Tibial nerve (tissue), 4 donors: Measurements from ENCODE around the gene ANGPTL2.

Experiments
- CTCF ChIP-seq, 5 experiments: fragments of 200-600 bp in 3 of 5; fragments of 450-650 bp in 2 of 5; sonication (generic) in 3 of 5; IDR thresholded peaks; one replicate each; pipeline ENCODE4 v1.5.1; 2016 to 2019; ENCODE audit warnings: antibody characterized with exemption in 5 of 5, mild to moderate bottlenecking in 3 of 5, moderate library complexity in 2 of 5
- EP300 ChIP-seq, 2 donors: sonication (generic); formaldehyde crosslinking; IDR thresholded peaks; one replicate each; pipeline ENCODE4 v1.6.1; 2017; ENCODE audit warnings: antibody characterized with exemption in 2 of 2, mild to moderate bottlenecking in 1 of 2

DNA sequence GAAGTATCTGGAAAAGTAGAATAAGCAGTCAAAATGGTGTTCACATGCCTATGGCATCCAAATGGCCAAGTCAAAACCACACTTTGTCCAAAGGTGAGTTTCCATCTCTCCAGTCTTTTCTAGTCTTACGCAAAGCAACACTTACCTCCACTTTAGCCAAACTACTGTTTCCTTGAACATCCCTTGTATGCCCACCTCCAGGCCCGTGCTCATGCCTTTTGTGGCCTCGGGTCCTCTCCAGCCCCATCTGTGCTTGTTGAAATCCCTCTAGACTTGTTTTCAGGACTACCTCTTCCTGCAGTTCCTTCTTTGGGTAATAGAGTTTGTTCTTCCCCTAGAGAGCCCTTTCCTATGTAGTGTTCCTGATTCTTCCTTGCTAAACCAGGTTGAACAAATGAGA lies 61.0 kb downstream of the ANGPTL2 start:
- no peak for TF ChIP-seq CTCF (IDR thresholded peaks at IDR 0.05)
- no peak for TF ChIP-seq EP300 (IDR thresholded peaks at IDR 0.05)
